AG09319 (cell line): ENCODE results near the gene IGSF23.

ENCODE experiments used
- DNase-seq: peaks from one replicate; pipeline ENCODE4 v3.0.0-alpha.2; 2010; ENCODE audit warnings: low read depth; ENCODE audit errors: extremely low read depth
- TF ChIP-seq, protein P1 (sequence below): IDR thresholded peaks from 2 replicates; pipeline ENCODE4 v1.5.1; 2011; ENCODE audit warnings: low read depth, mild to moderate bottlenecking, inconsistent platforms, low read length, moderate library complexity

The IGSF23 gene

DNA sequence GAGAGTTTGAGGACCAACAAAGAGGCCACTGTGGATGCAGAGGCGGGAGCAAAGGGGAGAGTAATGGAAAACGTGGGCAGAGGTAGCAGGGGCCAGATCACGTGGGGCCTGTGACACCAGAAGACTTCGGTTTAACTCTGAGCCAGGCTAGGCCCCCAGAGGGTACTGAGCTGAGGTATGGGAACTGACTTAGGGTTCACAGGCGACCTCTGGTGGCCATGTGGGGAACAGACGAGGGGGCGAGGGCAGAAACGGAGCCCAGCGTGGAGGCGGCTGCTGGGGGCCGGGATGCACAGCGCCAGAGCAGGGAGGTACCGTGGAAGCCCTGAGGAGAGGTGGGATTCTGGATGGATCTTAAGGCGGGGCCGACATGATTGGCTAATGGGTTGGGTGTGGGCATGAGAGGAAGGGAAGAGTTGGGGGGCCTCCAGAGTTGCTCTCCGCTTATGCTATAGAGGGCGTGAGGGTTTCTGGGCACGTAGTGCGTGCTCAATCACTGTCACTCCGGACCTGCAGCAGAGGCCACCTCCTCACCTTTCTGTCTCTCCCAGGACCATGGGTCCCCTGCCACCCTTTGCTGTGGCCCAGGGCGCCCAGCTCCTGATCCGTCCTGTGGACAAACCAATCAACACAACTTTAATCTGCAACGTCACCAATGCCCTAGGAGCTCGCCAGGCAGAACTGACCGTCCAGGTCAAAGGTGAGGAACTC lies 44.0 kb downstream of the IGSF23 start:
- TF ChIP-seq, protein P1, sequence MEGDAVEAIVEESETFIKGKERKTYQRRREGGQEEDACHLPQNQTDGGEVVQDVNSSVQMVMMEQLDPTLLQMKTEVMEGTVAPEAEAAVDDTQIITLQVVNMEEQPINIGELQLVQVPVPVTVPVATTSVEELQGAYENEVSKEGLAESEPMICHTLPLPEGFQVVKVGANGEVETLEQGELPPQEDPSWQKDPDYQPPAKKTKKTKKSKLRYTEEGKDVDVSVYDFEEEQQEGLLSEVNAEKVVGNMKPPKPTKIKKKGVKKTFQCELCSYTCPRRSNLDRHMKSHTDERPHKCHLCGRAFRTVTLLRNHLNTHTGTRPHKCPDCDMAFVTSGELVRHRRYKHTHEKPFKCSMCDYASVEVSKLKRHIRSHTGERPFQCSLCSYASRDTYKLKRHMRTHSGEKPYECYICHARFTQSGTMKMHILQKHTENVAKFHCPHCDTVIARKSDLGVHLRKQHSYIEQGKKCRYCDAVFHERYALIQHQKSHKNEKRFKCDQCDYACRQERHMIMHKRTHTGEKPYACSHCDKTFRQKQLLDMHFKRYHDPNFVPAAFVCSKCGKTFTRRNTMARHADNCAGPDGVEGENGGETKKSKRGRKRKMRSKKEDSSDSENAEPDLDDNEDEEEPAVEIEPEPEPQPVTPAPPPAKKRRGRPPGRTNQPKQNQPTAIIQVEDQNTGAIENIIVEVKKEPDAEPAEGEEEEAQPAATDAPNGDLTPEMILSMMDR: peak; percentile 93
- no peak for DNase-seq

- DNase-seq: no peak
- TF ChIP-seq, protein P1: no peak
Observed at GRCh38 chr19:44658069-44658733, 44.8 kb downstream of the IGSF23 start.

DNA sequence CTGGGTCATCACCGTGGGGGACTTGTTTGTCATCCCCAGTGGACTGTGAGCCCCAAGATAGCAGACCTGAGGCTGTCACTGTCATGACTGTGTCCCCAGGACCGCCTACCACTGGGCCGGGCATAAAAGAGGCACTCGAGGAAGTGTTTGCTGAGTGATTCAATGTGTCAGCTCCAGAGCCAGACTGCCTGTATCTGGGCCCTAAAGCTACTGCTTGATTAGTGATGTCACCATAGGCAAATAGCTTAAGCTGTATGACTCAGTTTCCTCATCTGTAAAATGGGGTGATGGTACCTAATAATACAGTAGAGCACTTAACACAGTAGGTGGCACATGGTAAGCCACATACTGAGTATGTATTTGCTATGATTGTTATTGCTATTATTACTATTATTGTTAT lies 46.7 kb downstream of the IGSF23 start:
- DNase-seq: no peak
- TF ChIP-seq, protein P1: no peak

DNA sequence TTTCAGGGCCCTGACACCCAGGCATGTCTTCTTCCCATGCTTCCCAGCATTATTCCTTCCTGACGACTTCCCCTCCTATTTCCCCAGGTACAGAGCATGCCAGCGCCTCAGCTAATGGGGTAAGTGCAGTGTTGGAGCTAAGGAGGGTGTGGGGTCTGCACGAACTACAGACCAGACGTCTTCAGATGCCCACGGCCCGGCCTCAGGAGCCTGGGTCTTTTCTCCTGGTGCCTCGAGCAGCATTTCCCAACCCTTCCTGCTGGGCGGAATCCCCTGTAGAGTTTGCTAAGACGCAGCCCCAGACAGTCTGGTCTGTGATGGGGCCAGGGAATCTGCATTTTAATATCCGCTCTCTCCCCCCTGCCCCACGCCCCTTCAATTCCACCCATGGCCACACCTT lies 47.8 kb downstream of the IGSF23 start:
- TF ChIP-seq, protein P1: no peak
- no peak for DNase-seq

DNA sequence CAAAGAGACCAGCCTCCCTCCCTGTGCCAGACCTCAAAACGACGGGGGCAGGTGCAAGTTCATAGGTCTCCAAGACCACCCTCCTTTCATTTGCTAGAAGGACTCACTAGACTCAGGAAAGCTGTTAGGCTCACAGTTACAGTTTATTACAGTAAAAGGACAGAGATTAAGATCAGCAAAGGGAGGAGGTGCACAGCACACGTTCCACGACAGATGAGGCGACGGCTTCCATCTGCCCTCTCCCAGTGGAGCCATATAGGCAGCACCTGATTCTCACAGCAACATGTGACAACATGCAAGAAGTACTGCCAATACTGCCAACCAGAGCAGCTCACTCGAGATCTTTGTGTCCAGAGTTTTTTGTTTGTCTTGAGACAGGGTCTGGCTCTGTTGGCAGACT lies 48.5 kb downstream of the IGSF23 start:
- DNase-seq: no peak
- TF ChIP-seq, protein P1: no peak

- no peak for DNase-seq
- TF ChIP-seq, protein P1: no peak
Observed at GRCh38 chr19:44662691-44663385, 49.5 kb downstream of the IGSF23 start.

DNA sequence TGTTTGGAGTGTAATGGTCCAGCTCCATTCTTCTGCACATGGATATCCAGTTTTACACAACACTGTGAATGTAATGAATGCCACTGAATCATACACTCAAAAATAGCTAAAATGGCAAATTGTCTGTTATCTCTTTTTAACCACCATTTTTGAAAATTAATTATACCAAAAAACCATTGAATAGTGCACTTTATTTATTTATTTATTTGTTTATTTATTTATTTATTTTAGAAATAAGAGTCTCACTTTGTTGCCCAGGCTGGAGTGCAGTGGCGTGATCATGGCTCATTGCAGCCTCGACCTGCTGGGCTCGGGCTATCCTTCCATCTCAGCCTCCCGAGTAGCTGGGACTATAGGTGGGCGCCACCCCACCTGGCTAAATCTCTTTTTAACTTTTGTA lies 50.6 kb downstream of the IGSF23 start:
- no peak for DNase-seq
- TF ChIP-seq, protein P1: no peak
